Nephron (organoid): ENCODE measurements around the gene L3MBTL3.

Source experiments
- H3K27ac Mint-ChIP-seq, 3 experiments: 2 replicates each; pipeline ENCODE4 v1.8.0; 2020; ENCODE audit warnings: mixed read lengths in 3 of 3, mild to moderate bottlenecking in 2 of 3, moderate library complexity in 1 of 3
- H3K27me3 Mint-ChIP-seq: 2 replicates; pipeline ENCODE4 v1.8.0; 2021; ENCODE audit warnings: low read depth, mild to moderate bottlenecking, moderate library complexity, mixed read lengths
- H3K36me3 Mint-ChIP-seq: 2 replicates; pipeline ENCODE4 v1.8.0; 2020; ENCODE audit warnings: low read depth, mixed read lengths
- H3K4me1 Mint-ChIP-seq: 2 replicates; pipeline ENCODE4 v1.8.0; 2020; ENCODE audit warnings: mixed read lengths
- H3K4me3 Mint-ChIP-seq, 3 experiments: 2 replicates each; pipeline ENCODE4 v1.8.0; 2020; ENCODE audit warnings: mild to moderate bottlenecking in 3 of 3, mixed read lengths in 3 of 3, moderate library complexity in 2 of 3
- H3K9me3 Mint-ChIP-seq: 2 replicates; pipeline ENCODE4 v1.8.0; 2020; ENCODE audit warnings: mixed read lengths
- TF ChIP-seq, protein P1 (sequence below), 3 experiments: fragments of 200-600 bp; sonication (generic); IDR thresholded peaks; one replicate each; pipeline ENCODE4 v1.5.0; 2021; ENCODE audit warnings: antibody characterized with exemption in 3 of 3; ENCODE audit not compliant: unreplicated experiment in 3 of 3

Gene L3MBTL3

DNA sequence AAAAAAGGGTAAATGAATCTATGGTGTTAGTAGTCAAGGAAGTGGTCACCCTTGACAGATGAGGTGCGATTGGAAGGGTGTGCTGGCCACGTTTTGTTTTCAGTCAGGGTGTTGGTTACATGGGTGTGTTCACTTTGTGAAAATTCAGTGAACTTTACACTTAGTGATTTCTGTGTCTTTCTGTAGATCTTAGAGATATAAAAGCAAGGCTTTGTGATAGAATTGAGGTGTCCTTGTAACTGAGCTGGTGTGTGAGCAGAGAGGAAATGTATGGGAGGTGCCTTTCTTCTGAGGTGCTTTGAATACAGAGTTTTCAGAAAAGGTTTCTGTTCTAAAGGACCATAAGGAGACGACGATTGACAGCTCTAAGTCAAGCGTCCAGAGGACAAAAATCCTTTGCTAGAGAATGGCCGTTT lies 113.9 kb downstream of the L3MBTL3 start:
- peaks cover 5% of the 10 kb centered on the region for H3K4me1 Mint-ChIP-seq
- no peak overlapping the region for H3K27ac Mint-ChIP-seq
- H3K9me3 Mint-ChIP-seq: no peaks in the 10 kb centered on the region
- no peak overlapping the region for H3K4me3 Mint-ChIP-seq
- H3K27me3 Mint-ChIP-seq: no peaks in the 10 kb centered on the region
- H3K36me3 Mint-ChIP-seq: peaks cover 32% of the 10 kb centered on the region
- TF ChIP-seq, protein P1, sequence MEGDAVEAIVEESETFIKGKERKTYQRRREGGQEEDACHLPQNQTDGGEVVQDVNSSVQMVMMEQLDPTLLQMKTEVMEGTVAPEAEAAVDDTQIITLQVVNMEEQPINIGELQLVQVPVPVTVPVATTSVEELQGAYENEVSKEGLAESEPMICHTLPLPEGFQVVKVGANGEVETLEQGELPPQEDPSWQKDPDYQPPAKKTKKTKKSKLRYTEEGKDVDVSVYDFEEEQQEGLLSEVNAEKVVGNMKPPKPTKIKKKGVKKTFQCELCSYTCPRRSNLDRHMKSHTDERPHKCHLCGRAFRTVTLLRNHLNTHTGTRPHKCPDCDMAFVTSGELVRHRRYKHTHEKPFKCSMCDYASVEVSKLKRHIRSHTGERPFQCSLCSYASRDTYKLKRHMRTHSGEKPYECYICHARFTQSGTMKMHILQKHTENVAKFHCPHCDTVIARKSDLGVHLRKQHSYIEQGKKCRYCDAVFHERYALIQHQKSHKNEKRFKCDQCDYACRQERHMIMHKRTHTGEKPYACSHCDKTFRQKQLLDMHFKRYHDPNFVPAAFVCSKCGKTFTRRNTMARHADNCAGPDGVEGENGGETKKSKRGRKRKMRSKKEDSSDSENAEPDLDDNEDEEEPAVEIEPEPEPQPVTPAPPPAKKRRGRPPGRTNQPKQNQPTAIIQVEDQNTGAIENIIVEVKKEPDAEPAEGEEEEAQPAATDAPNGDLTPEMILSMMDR (IDR thresholded peaks at IDR 0.05; ENCODE audit: unreplicated experiment in 3 of 3): no peak

DNA sequence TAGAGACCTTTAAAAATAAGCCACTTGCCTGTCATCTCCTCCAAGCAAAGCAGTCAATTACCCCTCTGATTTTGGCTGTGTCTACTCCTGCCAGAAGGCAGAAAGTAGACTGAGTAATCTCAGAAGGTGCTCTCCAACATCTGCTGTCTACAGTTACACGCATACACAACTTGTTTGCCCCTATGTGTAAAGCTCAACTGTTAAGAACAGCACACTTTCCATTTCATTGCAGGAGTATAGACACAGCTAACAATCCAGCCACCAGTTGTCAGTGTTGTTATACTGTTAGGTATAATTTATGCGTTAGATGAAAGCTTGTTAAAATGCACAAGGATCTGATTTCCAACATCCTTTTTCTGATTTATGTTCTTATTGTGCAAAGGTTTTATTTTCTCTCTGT lies 116.2 kb downstream of the L3MBTL3 start:
- H3K9me3 Mint-ChIP-seq: no peaks in the 10 kb centered on the region
- peaks cover 49% of the 10 kb centered on the region for H3K36me3 Mint-ChIP-seq
- H3K4me1 Mint-ChIP-seq: peaks cover 5% of the 10 kb centered on the region
- H3K4me3 Mint-ChIP-seq: no peak overlapping the region
- TF ChIP-seq, protein P1 (IDR thresholded peaks at IDR 0.05; ENCODE audit: unreplicated experiment in 3 of 3): no peak
- H3K27ac Mint-ChIP-seq: no peak overlapping the region
- H3K27me3 Mint-ChIP-seq: no peaks in the 10 kb centered on the region

DNA sequence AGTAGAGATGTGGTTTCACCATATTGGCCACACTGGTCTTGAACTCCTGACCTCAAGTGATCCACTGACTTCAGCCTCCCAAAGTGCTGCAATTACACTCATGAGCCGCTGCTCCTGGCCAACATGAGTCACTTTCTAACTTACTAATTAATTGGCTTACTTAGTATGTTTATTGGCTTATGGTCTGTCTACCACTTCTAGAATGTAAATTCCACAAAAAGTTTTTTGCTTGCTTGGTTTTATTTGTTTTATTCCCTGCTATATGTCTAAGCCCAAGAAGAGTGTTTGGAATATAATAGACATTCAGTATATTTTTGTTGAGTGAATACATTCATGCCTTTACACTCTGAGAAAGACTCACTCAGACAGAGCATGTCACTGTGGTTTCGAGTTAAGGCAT lies 118.4 kb downstream of the L3MBTL3 start:
- no peaks in the 10 kb centered on the region for H3K9me3 Mint-ChIP-seq
- H3K4me3 Mint-ChIP-seq: no peak overlapping the region
- H3K27me3 Mint-ChIP-seq: no peaks in the 10 kb centered on the region
- peaks cover 5% of the 10 kb centered on the region for H3K4me1 Mint-ChIP-seq
- TF ChIP-seq, protein P1 (IDR thresholded peaks at IDR 0.05; ENCODE audit: unreplicated experiment in 3 of 3): no peak
- H3K27ac Mint-ChIP-seq: no peak overlapping the region
- peaks cover 59% of the 10 kb centered on the region for H3K36me3 Mint-ChIP-seq

DNA sequence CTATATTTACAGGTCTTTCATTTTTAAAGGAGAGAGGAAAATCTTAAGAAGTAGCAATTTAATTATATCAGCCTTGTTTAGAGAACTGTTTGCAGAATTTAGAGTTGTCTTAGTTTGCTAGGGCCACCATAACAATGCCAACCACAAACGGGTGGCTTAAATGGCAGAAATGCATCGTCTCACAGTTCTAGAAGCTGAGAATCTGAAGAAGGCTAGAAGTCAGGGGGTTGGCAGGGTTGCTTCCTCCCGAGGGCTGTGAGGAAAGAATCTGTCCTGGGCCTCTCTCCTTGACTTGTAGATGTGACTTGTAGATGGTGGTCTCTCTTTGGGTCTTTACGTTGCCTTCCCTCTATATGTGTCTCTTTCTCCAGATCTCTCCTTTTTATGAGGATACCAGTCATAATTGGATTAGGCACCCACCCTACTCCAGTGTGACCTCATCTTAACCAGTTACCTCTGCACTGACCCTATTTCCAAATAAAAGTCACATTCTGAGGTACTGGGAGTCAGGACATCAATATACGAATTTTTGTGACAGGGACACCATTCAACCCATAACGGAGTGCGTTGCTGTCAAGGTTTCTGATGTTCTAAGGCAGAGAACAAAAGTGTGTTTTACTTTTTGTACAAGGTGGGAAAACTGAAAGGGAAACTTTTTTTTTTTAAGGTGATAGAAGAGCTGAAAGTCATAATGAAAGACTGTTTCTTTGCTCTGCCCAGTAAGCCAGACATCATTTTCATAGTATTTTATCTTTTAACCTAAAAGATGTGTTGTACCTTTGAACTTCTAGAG lies 119.9 kb downstream of the L3MBTL3 start:
- TF ChIP-seq, protein P1 (IDR thresholded peaks at IDR 0.05; ENCODE audit: unreplicated experiment in 3 of 3): no peak
- peaks cover 64% of the 10 kb centered on the region for H3K36me3 Mint-ChIP-seq
- no peaks in the 10 kb centered on the region for H3K27me3 Mint-ChIP-seq
- no peaks in the 10 kb centered on the region for H3K9me3 Mint-ChIP-seq
- H3K4me1 Mint-ChIP-seq: peaks cover 5% of the 10 kb centered on the region
- H3K4me3 Mint-ChIP-seq: no peak overlapping the region
- H3K27ac Mint-ChIP-seq: no peak overlapping the region

DNA sequence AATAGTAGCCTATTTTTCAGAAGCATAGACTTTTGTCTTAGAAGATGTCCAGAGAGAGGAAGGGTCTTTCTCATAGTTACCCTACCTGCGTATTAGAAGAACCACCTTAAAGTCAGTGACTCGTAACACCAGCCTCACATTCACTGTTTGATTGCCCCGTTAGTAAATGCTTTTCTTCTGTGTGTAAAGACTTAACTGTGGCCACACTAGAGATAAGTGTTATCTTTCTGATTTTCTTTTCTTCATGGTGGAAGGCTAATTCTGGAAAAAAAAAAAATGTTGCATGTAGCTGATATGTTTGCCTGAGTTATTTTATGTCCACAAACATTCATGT lies 120.5 kb downstream of the L3MBTL3 start:
- H3K4me3 Mint-ChIP-seq: no peak overlapping the region
- TF ChIP-seq, protein P1 (IDR thresholded peaks at IDR 0.05; ENCODE audit: unreplicated experiment in 3 of 3): no peak
- H3K27ac Mint-ChIP-seq: no peak overlapping the region
- peaks cover 5% of the 10 kb centered on the region for H3K4me1 Mint-ChIP-seq
- H3K36me3 Mint-ChIP-seq: peaks cover 63% of the 10 kb centered on the region
- no peaks in the 10 kb centered on the region for H3K27me3 Mint-ChIP-seq
- H3K9me3 Mint-ChIP-seq: no peaks in the 10 kb centered on the region

DNA sequence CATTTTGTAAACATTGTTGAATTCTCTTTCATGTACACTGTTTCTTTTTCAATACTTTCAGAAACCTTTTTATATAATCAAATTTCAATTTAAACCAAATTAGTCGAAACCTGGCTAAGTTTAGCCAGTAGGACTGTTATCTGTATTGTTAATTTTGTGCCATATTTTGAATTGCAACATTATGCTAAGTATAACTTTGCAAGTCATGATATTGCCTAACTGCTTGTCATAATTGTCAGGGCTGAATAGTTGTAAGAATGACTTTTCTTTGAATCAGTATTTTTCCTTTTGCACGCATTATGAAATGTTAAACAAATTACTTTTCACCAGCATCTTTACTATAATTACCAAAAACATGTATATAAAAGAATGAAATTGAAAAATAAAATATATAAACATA lies 121.7 kb downstream of the L3MBTL3 start:
- Mint-ChIP-seq H3K36me3 (peaks cover 59% of the 10 kb centered on the region), H3K27me3 (no peaks in the 10 kb centered on the region), H3K4me1 (no peaks in the 10 kb centered on the region), H3K27ac (no peak overlapping the region), H3K4me3 (no peak overlapping the region), H3K9me3 (no peaks in the 10 kb centered on the region)
- TF ChIP-seq, protein P1 (IDR thresholded peaks at IDR 0.05; ENCODE audit: unreplicated experiment in 3 of 3): no peak
